GM20000 (cell line): ENCODE measurements around the gene ANGPT4.
"Not testable (repeated sequence)": the region's sequence is repeated elsewhere in the genome, so short reads cannot be mapped to it uniquely, and the experiment has no call there.

Source experiments
- DNase-seq: peaks from one replicate; pipeline ENCODE4 v3.0.0; 2012; ENCODE audit warnings: low spot score
- TF ChIP-seq, protein P1 (sequence below): IDR thresholded peaks from 2 replicates; pipeline ENCODE4 v1.5.1; 2012; ENCODE audit warnings: mild to moderate bottlenecking, control low read depth; ENCODE audit errors: extremely low read depth, missing control alignments

Gene ANGPT4

DNA sequence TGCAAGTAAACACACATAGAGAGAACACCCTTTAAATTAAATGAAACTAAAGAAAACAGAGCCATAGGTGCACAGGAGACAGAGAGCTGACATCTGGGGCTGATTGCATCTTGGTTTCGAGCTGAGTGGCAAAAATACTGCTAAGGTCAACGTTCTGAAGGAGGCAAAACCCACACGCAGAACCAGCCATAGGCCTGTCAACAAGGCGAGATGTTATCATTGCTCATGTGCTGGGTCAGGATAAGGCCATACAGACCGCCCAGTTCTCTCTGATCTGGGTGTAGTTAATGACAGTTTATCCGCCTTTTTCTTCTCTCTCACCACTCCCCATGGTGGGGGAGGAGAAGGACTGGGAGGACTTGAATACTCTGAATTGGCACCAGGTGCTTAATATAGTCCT lies 87.1 kb downstream of the ANGPT4 start:
- TF ChIP-seq, protein P1, sequence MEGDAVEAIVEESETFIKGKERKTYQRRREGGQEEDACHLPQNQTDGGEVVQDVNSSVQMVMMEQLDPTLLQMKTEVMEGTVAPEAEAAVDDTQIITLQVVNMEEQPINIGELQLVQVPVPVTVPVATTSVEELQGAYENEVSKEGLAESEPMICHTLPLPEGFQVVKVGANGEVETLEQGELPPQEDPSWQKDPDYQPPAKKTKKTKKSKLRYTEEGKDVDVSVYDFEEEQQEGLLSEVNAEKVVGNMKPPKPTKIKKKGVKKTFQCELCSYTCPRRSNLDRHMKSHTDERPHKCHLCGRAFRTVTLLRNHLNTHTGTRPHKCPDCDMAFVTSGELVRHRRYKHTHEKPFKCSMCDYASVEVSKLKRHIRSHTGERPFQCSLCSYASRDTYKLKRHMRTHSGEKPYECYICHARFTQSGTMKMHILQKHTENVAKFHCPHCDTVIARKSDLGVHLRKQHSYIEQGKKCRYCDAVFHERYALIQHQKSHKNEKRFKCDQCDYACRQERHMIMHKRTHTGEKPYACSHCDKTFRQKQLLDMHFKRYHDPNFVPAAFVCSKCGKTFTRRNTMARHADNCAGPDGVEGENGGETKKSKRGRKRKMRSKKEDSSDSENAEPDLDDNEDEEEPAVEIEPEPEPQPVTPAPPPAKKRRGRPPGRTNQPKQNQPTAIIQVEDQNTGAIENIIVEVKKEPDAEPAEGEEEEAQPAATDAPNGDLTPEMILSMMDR, result no peak
- no peak for DNase-seq

- not testable (repeated sequence) for DNase-seq
These were observed 88.2 kb downstream of the ANGPT4 start for GRCh38 chr20:827981-828380.

GRCh38 chr20:826695-827323 lies 89.3 kb downstream of the ANGPT4 start:
- TF ChIP-seq, protein P1, result no peak
- no peak for DNase-seq

GRCh38 chr20:825710-826421 lies 90.3 kb downstream of the ANGPT4 start:
- DNase-seq, result peak; percentile 4
- TF ChIP-seq, protein P1, result no peak

DNA sequence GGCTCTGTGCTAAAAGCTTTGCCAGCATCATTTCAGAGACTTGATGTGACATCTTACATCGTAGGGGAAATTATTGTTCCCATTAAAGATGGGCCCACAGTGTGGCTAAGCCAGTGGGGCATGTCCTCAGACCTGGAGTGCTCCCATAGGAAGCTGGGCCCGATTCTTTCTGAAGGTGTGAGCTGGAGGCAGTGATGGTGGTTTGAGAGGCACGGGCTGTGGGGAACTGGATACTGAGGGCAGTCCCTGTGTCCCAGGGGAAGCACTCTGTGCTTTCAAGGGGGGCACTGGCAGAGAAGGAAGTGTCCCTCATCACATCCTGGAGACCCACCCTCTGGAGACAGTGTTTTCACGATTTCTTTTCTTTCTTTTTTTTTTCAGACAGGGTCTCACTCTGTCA lies 91.2 kb downstream of the ANGPT4 start:
- TF ChIP-seq, protein P1, result no peak
- DNase-seq, result no peak

DNA sequence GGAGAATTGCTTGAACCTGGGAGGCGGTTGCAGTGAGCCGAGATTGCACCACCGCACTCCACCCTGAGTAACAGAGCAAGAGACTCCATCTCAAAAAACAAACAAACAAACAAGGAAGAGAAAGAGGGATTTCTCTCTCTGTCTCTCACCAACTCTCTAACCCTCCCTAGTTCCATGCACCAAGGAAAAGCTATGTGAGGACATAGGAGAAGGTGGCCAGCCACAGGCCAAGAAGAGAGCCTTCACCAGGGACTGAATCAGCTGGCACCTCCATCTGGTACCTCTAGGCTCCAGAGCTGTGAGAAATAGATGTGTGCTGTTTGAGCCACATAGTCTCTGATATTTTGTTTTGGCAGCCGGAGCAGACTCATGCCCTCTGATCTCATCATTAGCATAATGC lies 91.6 kb downstream of the ANGPT4 start:
- no peak for DNase-seq

GRCh38 chr20:823574-823902 lies 92.6 kb downstream of the ANGPT4 start:
- TF ChIP-seq, protein P1, result no peak
- DNase-seq, result no peak

More for the DNA sequence above, 91.6 kb downstream of the ANGPT4 start:
- TF ChIP-seq, protein P1, result no peak
